GM12875 (cell line): ENCODE results near the gene MDH2.
"Not testable (repeated sequence)": the region's sequence is repeated elsewhere in the genome, so short reads cannot be mapped to it uniquely, and the experiment has no call there.

Experiments
- H3K4me3 ChIP-seq: one replicate; pipeline ENCODE4 v1.5.1; 2011; ENCODE audit warnings: low read depth, low read length, control low read depth
- TF ChIP-seq, protein P1 (sequence below): IDR thresholded peaks from 2 replicates; pipeline ENCODE4 v1.5.1; 2011; ENCODE audit warnings: low read depth, mild to moderate bottlenecking, control low read depth, inconsistent platforms, low read length, moderate library complexity, borderline replicate concordance; ENCODE audit not compliant: insufficient read depth

Gene MDH2

DNA sequence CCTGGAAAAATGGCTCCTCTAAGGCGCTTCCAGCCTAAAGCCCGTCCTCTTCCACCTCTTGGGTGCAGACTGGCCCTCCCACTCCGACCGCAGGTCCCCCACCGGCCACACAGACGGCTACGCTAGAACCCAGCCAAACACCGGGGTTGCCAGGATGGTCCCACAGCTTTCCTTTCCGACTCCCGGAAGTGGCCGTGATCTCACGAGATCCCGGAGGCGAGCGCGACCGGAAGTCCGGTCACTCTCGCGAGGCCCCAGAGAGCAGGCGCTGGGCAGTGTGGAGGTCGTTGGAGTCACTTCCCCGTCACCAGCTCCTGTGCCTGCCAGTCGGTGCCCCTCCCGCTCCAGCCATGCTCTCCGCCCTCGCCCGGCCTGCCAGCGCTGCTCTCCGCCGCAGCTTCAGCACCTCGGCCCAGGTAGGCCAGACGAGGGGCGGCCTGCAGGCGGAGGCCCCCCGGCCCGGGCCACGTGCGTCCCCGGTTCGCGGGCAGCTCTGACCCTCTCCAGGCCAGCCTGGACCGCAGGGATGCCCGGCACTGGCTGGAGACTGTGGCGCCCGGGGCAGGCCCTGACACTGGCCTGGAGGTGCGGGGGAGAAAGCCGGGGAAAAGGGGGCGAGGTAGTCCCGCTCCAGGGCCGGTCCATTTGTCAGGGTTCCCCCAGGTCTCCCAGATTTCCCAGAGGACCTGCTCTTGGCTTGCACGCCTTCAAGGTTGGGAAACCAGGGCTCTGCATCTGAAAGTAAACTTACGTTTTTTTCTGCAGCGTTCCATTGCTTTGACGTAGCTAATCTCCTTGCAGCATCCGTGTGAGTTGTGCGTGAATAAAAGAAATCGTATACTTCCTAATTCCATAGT, at the start of gene MDH2, which contains the start of gene STYXL1:
Gene MDH2, plus strand, starts transcription at position 296 of the 857 bp plus-strand sequence. Its CDS starts 55 bp downstream, at position 351.
Gene STYXL1, minus strand, starts transcription at position 190 of the 857 bp plus-strand sequence. CDS start 17,477 bp downstream, outside the sequence.
- peak within 1 kb of the TSS; percentile 100 for H3K4me3 ChIP-seq
- TF ChIP-seq, protein P1, sequence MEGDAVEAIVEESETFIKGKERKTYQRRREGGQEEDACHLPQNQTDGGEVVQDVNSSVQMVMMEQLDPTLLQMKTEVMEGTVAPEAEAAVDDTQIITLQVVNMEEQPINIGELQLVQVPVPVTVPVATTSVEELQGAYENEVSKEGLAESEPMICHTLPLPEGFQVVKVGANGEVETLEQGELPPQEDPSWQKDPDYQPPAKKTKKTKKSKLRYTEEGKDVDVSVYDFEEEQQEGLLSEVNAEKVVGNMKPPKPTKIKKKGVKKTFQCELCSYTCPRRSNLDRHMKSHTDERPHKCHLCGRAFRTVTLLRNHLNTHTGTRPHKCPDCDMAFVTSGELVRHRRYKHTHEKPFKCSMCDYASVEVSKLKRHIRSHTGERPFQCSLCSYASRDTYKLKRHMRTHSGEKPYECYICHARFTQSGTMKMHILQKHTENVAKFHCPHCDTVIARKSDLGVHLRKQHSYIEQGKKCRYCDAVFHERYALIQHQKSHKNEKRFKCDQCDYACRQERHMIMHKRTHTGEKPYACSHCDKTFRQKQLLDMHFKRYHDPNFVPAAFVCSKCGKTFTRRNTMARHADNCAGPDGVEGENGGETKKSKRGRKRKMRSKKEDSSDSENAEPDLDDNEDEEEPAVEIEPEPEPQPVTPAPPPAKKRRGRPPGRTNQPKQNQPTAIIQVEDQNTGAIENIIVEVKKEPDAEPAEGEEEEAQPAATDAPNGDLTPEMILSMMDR = no peak

DNA sequence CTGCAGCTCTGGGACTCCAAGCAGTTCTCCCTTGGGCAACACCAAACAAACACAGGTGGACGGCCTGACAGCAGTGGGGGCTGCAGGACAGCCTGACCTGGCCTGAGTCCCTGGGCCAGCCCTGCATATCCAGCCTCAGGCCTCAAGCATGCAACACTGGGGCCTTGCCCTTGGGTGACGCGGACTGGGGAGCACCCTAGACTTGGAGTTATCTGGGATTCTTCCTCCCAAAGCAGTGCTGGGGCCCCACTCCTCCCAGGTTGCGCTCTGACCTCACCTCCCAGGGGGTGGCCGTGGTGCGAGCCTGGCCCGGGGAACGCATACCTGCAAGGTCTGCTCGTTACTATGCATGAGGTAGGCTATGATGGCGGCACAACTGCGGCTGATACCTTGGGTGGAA, 47.3 kb upstream of the MDH2 start:
- H3K4me3 ChIP-seq = no peak overlapping the region
- TF ChIP-seq, protein P1 = no peak

- TF ChIP-seq, protein P1 = no peak
- no peak overlapping the region for H3K4me3 ChIP-seq
Measured at GRCh38 chr7:76002139-76002538, 45.8 kb upstream of the MDH2 start.

GRCh38 chr7:76002822-76003221, 45.1 kb upstream of the MDH2 start:
- TF ChIP-seq, protein P1 = no peak
- H3K4me3 ChIP-seq = no peak overlapping the region

- TF ChIP-seq, protein P1 = no peak
Measured at GRCh38 chr7:76003351-76003750, 44.6 kb upstream of the MDH2 start.

GRCh38 chr7:76005004-76005403, 42.9 kb upstream of the MDH2 start:
- not testable (repeated sequence) for H3K4me3 ChIP-seq

More at GRCh38 chr7:76003351-76003750, 44.6 kb upstream of the MDH2 start:
- no peak overlapping the region for H3K4me3 ChIP-seq

- H3K4me3 ChIP-seq = no peak overlapping the region
- TF ChIP-seq, protein P1 = no peak
Measured at GRCh38 chr7:76008156-76008687, 39.7 kb upstream of the MDH2 start.
